Left lobe of liver (tissue), 2 donors: ENCODE data around the gene YTHDF2. TPM values are rescaled to one million over a fixed set of nuclear protein-coding genes. Genes with fewer than 3 reads are reported as not detected.
A peak's percentile ranks its signal among the peaks of the same experiment; 100 is the strongest.
"Not testable (repeated sequence)": the region's sequence is repeated elsewhere in the genome, so short reads cannot be mapped to it uniquely, and the experiment has no call there.

Experiments
- ATAC-seq: fragments of 200-7000 bp; cut with Tn5 transposase; one replicate; pipeline ENCODE4 v1.9.1; 2020; ENCODE audit warnings: mild to moderate bottlenecking, moderate library complexity
- DNase-seq: peaks from one replicate; pipeline ENCODE4 v3.0.0-alpha.2; 2020; ENCODE audit warnings: low spot score
- total RNA-seq: library from RNA; stranded (reverse); gene quantifications from one replicate; pipeline ENCODE4 v1.2.1, GENCODE V29; 2021
- donor health status: DM: no; HTN: no; CAD: no; lungs with moderate emphysema.
- donor health status: DM: no; HTN: yes; CAD: no.

YTHDF2 gene
- 23.1 TPM for total RNA-seq

GRCh38 chr1:28736450-28737306 is at the start of gene YTHDF2:
YTHDF2 (plus strand) TSS chr1:28736940; CDS start chr1:28737121, 181 bp downstream.
- ATAC-seq = peak; percentile 96
- peak; percentile 97 for DNase-seq

DNA sequence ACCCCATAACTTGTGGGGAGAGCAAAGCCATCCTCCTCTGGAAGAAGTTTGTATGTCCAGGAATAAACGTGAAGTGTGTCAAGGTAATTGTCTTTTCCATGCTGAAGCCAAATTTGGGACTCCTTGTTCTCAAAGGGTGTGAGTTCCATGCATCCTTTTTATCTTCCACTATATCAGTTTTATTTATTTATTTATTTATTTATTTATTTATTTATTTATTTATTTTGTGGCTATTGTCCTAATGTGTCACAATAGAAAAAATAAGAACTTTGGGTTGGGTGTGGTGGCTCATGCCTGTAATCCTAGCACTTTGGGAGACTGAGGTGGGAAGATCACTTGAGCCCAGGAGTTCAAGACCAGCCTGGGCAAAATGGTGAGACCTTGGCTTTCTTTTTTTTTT is 45.1 kb upstream of the YTHDF2 start:
- ATAC-seq, DNase-seq: not testable (repeated sequence)

- ATAC-seq (no peak), DNase-seq (no peak)
Observed at GRCh38 chr1:28703629-28704028, 33.1 kb upstream of the YTHDF2 start.

GRCh38 chr1:28716336-28716735 is 20.4 kb upstream of the YTHDF2 start:
- ATAC-seq (no peak), DNase-seq (no peak)

DNA sequence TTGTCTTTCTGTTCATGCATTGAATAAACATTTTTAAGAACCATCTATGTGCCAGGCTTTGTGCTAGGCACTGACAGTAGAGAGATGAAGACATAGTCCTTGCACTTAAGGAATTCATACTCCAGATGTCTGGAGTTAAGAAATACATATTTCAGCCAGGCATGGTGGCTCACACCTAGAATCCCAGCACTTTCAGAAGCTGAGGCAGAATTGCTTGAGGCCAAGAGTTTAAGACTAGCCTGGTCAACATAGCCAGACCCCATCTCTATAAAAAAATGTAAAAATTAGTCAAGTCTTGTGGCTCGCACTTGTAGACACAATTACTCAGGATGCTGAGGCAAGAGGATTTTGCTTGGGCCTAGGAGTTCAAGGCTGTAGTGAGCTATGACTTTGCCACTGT is 18.6 kb upstream of the YTHDF2 start:
- DNase-seq = no peak
- no peak for ATAC-seq

- DNase-seq = no peak
- no peak for ATAC-seq
Observed at GRCh38 chr1:28718586-28719331, 18.0 kb upstream of the YTHDF2 start.

- DNase-seq = no peak
- no peak for ATAC-seq
Observed at GRCh38 chr1:28719332-28719619, 17.5 kb upstream of the YTHDF2 start.

DNA sequence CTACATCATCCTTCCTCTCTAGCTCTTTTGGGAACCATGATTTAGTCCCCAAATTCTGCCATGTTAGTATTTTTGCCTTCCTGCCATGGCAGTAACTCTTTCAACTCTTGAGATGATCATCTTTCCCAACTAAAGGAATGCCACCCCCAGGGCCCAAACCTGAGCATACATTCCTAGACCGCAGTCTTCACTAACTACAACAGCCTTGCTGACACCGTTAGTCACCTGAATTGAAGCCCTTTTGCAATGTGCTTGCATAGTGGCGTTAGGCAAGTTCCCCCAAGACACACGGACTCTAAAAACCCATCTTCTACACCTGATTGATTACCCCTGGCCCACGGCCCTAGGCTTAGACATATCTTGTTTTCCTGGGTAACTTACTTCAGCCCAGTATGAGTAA is 16.4 kb upstream of the YTHDF2 start:
- ATAC-seq (no peak), DNase-seq (no peak)

DNA sequence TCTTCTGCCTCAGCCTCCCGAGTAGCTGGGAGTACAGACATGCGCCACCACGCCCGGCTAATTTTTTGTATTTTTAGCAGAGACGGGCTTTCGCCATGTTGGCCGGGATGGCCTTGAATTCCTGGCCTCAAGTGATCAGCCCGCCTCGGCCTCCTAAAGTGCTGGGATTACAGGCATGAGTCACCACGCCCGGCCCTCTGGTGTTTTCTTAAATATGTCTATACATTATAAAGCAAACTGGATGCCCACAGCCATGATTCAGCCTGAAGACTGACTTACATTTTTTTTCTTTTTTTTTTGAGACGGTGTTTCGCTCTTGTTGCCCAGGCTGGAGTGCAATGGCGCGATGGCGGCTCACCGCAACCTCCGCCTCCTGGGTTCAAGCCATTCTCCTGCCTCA is 14.8 kb upstream of the YTHDF2 start:
- DNase-seq, ATAC-seq: not testable (repeated sequence)

DNA sequence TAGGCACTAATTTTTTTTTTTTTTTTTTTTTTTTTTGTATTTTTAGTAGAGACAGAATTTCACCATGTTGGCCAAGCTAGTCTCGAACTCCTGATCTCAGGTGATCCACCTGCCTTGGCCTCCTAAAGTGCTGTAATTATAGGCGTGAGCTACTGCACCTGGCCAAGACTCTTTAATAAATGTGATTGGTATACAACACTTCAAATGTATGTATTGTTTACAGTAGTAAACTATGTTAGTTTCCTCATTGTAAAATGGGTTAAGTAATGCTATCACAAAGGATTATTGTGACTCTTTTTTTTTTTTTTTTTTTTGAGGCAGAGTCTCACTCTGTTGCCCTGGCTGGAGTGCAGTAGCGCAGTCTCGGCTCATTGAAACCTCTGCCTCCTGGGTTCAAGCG is 11.4 kb upstream of the YTHDF2 start:
- not testable (repeated sequence) for ATAC-seq, DNase-seq

GRCh38 chr1:28735961-28736449 is 735 bp upstream of the YTHDF2 start:
- no peak for DNase-seq

GRCh38 chr1:28737307-28738132 is 780 bp downstream of the YTHDF2 start:
- peak; percentile 60 for DNase-seq
- ATAC-seq = peak; percentile 27

More at GRCh38 chr1:28735961-28736449, 735 bp upstream of the YTHDF2 start:
- ATAC-seq = no peak

DNA sequence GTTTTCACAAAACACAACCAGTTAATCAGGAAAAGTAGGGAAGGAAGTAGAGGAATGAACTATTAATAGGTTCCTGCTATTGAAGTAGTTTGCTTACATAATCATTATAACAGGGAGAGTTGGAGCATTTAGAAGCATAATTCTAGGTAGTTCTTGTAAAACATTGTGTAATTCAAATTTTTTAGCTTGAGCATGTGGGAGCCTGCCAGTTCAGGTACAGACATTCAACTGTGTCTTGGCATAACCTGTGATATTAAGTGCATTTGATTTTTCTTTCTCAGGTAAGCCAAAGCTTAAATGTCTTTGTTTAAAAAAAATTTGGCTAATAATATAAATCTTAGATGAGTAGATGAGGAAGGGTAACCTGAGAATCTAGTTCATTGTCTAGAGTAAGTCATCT is 3.4 kb downstream of the YTHDF2 start:
- DNase-seq (no peak), ATAC-seq (no peak)

- ATAC-seq = no peak
Observed at GRCh38 chr1:28744184-28744583, 7.4 kb downstream of the YTHDF2 start.

GRCh38 chr1:28745653-28746173 is 9.0 kb downstream of the YTHDF2 start:
- ATAC-seq = no peak
- no peak for DNase-seq

More at GRCh38 chr1:28744184-28744583, 7.4 kb downstream of the YTHDF2 start:
- DNase-seq = no peak

DNA sequence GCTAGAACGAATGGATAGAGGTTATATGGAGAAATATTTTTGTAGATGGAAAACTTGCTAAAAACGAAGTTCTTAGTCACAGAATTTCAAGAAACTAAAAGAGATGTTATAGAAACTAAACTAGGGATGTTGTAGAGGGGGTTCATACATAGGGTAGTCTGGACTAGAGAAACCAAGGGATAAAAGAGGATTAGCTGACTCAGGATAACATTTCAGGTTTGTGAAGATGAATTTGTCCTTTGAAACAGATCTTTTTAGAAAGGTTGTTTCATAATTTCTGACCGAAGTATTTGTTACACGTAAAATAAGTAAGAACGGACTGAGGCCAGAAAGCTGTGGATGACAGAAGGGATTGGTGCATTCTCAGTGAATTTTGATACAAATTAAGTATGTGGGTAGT is 13.6 kb downstream of the YTHDF2 start:
- ATAC-seq = no peak
- no peak for DNase-seq

DNA sequence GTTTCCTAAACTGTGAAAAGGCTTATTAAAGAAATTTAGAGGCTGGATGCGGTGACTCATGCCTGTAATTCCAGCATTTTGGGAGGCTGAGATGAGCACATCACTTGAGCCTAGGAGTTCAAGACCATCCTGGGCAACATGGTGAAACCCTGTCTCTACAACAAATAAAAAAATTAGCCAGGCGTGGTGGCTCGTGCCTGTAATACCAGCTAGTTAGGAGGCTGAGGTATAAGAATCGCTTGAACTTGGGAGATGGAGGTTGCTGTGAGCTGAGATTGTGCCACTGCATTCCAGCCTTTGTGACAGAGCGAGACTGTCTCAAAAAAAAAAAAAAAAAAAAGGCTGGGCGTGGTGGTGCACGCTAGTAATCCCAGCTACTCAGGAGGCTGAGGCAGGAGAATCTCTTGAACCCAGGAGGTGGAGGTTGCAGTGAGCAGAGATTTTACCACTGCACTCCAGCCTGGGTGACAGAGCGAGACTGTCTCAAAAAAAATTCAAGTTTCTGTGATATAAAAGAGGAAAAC is 14.1 kb downstream of the YTHDF2 start:
- not testable (repeated sequence) for ATAC-seq, DNase-seq

DNA sequence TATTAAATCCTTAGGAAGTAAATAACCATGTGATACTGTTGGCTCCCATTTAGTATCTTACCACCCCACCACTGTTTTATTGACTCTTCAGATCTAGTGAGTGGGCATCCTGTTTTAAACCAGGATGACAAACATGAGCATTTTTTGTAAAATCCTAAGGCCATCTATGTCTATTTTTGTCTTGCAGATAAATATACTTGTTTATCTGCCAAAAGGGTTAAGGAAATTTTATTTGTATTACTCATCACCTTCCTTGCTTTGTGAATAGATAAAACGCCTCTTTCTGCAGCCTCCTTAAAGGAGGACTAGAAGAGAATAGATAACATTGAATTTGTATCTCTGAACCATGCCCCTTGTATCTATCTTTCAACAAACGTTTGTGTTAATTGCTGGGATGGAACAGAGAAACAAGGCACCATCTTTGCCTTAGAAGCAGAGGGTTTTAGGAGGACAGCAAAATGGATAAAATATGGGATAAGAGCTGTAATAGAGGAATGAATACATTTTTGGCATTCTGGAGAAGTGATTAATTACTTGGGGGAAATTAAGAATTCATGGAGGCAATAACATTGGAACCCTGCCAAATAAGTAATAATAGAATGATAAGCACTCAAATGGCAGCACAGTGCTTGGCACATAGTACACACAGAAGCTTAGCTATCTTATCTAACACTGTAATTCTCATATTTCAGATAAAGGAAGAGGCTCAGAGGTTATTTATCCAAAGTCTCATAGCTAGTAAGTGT is 14.7 kb downstream of the YTHDF2 start:
- DNase-seq = no peak
- peak; percentile 17 for ATAC-seq

DNA sequence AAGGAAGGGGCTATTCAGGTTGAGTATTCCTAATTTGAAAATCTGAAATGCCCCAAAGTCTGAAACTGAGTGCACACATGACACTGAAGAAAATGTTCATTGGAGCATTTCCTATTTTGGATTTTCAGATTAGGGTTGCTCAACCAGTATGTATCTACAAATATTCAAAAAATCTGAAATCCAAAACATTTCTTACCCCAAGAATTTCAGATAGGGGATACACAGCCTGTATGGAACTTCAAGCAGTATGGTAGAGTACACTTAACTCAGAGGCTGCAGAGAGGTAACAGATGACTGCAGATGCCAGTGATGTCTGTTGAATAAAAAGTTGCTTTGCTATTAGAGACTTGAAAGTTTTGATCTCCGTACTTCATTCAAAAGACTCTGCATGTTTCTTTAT is 19.0 kb downstream of the YTHDF2 start:
- DNase-seq (no peak), ATAC-seq (no peak)

GRCh38 chr1:28756846-28757245 is 20.1 kb downstream of the YTHDF2 start:
- ATAC-seq (peak; percentile 44), DNase-seq (no peak)
